ENCODE data around the gene MED13.

The MED13 gene

GRCh38 chr17:62045517-62045916 is 19.6 kb downstream of the MED13 start:
- no peak for TF ChIP-seq POLR2AphosphoS5 (IDR thresholded peaks at IDR 0.05; ENCODE audit: low read depth, low read length)
- TF ChIP-seq SIN3A (IDR thresholded peaks at IDR 0.05; ENCODE audit: borderline replicate concordance, insufficient read depth, low read length) = no peak
- no peak for TF ChIP-seq FOXP2 (optimal IDR thresholded peaks at IDR 0.05; ENCODE audit: borderline replicate concordance, extremely low read depth, extremely low read length, insufficient read depth)
- TF ChIP-seq TAF1 (IDR thresholded peaks at IDR 0.05; ENCODE audit: borderline replicate concordance, insufficient read depth, low read length) = no peak
- TF ChIP-seq REST (IDR thresholded peaks at IDR 0.05; ENCODE audit: insufficient read depth in 1 of 2, low read depth in 2 of 2, low read length in 2 of 2) = no peak

GRCh38 chr17:62045109-62045508 is 20.0 kb downstream of the MED13 start:
- TF ChIP-seq FOXP2 (optimal IDR thresholded peaks at IDR 0.05; ENCODE audit: borderline replicate concordance, extremely low read depth, extremely low read length, insufficient read depth) (no peak), SIN3A (IDR thresholded peaks at IDR 0.05; ENCODE audit: borderline replicate concordance, insufficient read depth, low read length) (no peak), TAF1 (IDR thresholded peaks at IDR 0.05; ENCODE audit: borderline replicate concordance, insufficient read depth, low read length) (no peak), REST (IDR thresholded peaks at IDR 0.05; ENCODE audit: insufficient read depth in 1 of 2, low read depth in 2 of 2, low read length in 2 of 2) (no peak), POLR2AphosphoS5 (IDR thresholded peaks at IDR 0.05; ENCODE audit: low read depth, low read length) (no peak)

GRCh38 chr17:62043602-62044001 is 21.5 kb downstream of the MED13 start:
- TF ChIP-seq POLR2AphosphoS5 (IDR thresholded peaks at IDR 0.05; ENCODE audit: low read depth, low read length) = no peak
- no peak for TF ChIP-seq TAF1 (IDR thresholded peaks at IDR 0.05; ENCODE audit: borderline replicate concordance, insufficient read depth, low read length)
- no peak for TF ChIP-seq SIN3A (IDR thresholded peaks at IDR 0.05; ENCODE audit: borderline replicate concordance, insufficient read depth, low read length)
- no peak for TF ChIP-seq FOXP2 (optimal IDR thresholded peaks at IDR 0.05; ENCODE audit: borderline replicate concordance, extremely low read depth, extremely low read length, insufficient read depth)
- TF ChIP-seq REST (IDR thresholded peaks at IDR 0.05; ENCODE audit: insufficient read depth in 1 of 2, low read depth in 2 of 2, low read length in 2 of 2) = no peak

- TF ChIP-seq POLR2AphosphoS5 (IDR thresholded peaks at IDR 0.05; ENCODE audit: low read depth, low read length) = no peak
- TF ChIP-seq SIN3A (IDR thresholded peaks at IDR 0.05; ENCODE audit: borderline replicate concordance, insufficient read depth, low read length) = no peak
- no peak for TF ChIP-seq FOXP2 (optimal IDR thresholded peaks at IDR 0.05; ENCODE audit: borderline replicate concordance, extremely low read depth, extremely low read length, insufficient read depth)
- TF ChIP-seq TAF1 (IDR thresholded peaks at IDR 0.05; ENCODE audit: borderline replicate concordance, insufficient read depth, low read length) = no peak
Observed at GRCh38 chr17:62043140-62043539, 21.9 kb downstream of the MED13 start.

- TF ChIP-seq SIN3A (IDR thresholded peaks at IDR 0.05; ENCODE audit: borderline replicate concordance, insufficient read depth, low read length) (no peak), TAF1 (IDR thresholded peaks at IDR 0.05; ENCODE audit: borderline replicate concordance, insufficient read depth, low read length) (no peak), POLR2AphosphoS5 (IDR thresholded peaks at IDR 0.05; ENCODE audit: low read depth, low read length) (no peak), REST (IDR thresholded peaks at IDR 0.05; ENCODE audit: insufficient read depth in 1 of 2, low read depth in 2 of 2, low read length in 2 of 2) (no peak), FOXP2 (optimal IDR thresholded peaks at IDR 0.05; ENCODE audit: borderline replicate concordance, extremely low read depth, extremely low read length, insufficient read depth) (no peak)
Observed at GRCh38 chr17:62038248-62038647, 26.8 kb downstream of the MED13 start.

Data from PFSK-1 (cell line).